Bronchial epithelial cell (primary cell): Measurements from ENCODE around the gene MCF2L2. TPM values are rescaled to one million over a fixed set of nuclear protein-coding genes. Genes with fewer than 3 reads are reported as not detected.

Source experiments
- DNase-seq: peaks from one replicate; pipeline ENCODE4 v3.0.0-alpha.2; 2010; ENCODE audit warnings: low read depth
- FAIRE-seq: peaks from 2 replicates; lab custom pipeline; 2011; peaks lifted over from hg19 to GRCh38; lab: Jason Lieb, UNC
- H3K27me3 ChIP-seq: 2 replicates; pipeline ENCODE4 v1.5.1; 2011; ENCODE audit warnings: low read length; ENCODE audit not compliant: control insufficient read depth, insufficient read depth
- H3K36me3 ChIP-seq: 2 replicates; pipeline ENCODE4 v1.5.1; 2011; ENCODE audit warnings: low read length; ENCODE audit not compliant: control insufficient read depth, insufficient read depth
- H3K4me3 ChIP-seq: 2 replicates; pipeline ENCODE4 v1.5.1; 2011; ENCODE audit warnings: mild to moderate bottlenecking, low read depth, low read length, control low read depth
- CTCF ChIP-seq: IDR thresholded peaks from 2 replicates; pipeline ENCODE4 v1.5.1; 2011; ENCODE audit warnings: mild to moderate bottlenecking, moderate library complexity, low read length, control low read depth, inconsistent platforms; ENCODE audit not compliant: insufficient read depth, severe bottlenecking
- total RNA-seq: library from RNA; depleted of rRNA; stranded (reverse); fragments of >200 nt; gene quantifications from 2 replicates; pipeline ENCODE4 v1.2.1, GENCODE V29; 2014

Gene MCF2L2
- total RNA-seq, 1 donor from 2014 or later: 0.26 TPM

GRCh38 chr3:183262875-183263378 lies 165.5 kb downstream of the MCF2L2 start:
- no peak for TF ChIP-seq CTCF
- Histone ChIP-seq H3K4me3 (no peak overlapping the region), H3K36me3 (peaks cover 9% of the 10 kb centered on the region), H3K27me3 (no peaks in the 10 kb centered on the region)
- DNase-seq (no peak), FAIRE-seq (no peak)

GRCh38 chr3:183261151-183261724 lies 167.2 kb downstream of the MCF2L2 start:
- peak; percentile 41 for DNase-seq
- TF ChIP-seq CTCF: no peak
- H3K27me3 ChIP-seq: no peaks in the 10 kb centered on the region
- H3K4me3 ChIP-seq: no peak overlapping the region
- peaks cover 4% of the 10 kb centered on the region for H3K36me3 ChIP-seq
- FAIRE-seq: no peak

- no peak for FAIRE-seq
- H3K36me3 ChIP-seq: peaks cover 4% of the 10 kb centered on the region
Observed at GRCh38 chr3:183260167-183260904, 168.1 kb downstream of the MCF2L2 start.

GRCh38 chr3:183259621-183260020 lies 168.8 kb downstream of the MCF2L2 start:
- FAIRE-seq: no peak
- Histone ChIP-seq H3K36me3 (peaks cover 4% of the 10 kb centered on the region), H3K27me3 (no peaks in the 10 kb centered on the region), H3K4me3 (no peak overlapping the region)
- no peak for TF ChIP-seq CTCF
- no peak for DNase-seq

More at GRCh38 chr3:183260167-183260904, 168.1 kb downstream of the MCF2L2 start:
- no peak for TF ChIP-seq CTCF
- no peak for DNase-seq
- H3K4me3 ChIP-seq: no peak overlapping the region
- H3K27me3 ChIP-seq: no peaks in the 10 kb centered on the region

GRCh38 chr3:183259087-183259486 lies 169.3 kb downstream of the MCF2L2 start:
- Histone ChIP-seq H3K27me3 (no peaks in the 10 kb centered on the region), H3K36me3 (peaks cover 4% of the 10 kb centered on the region), H3K4me3 (no peak overlapping the region)
- no peak for FAIRE-seq
- no peak for DNase-seq
- TF ChIP-seq CTCF: no peak
